H1 (cell line): ENCODE data around the gene SULT2B1. TPM values are rescaled to one million over a fixed set of nuclear protein-coding genes. Genes with fewer than 3 reads are reported as not detected.

Experiments
- ASH2L ChIP-seq: fragments of 200-600, 300-600 bp; sonication (generic); IDR thresholded peaks from one replicate; pipeline ENCODE4 v1.7.1; 2017; ENCODE audit warnings: low read length
- CEBPB ChIP-seq: IDR thresholded peaks from 2 replicates; pipeline ENCODE4 v1.6.1; 2012; ENCODE audit warnings: low read depth, low read length
- EZH2 ChIP-seq: fragments of 200-600 bp; sonication (generic); IDR thresholded peaks from 2 replicates; pipeline ENCODE4 v1.7.1; 2012; ENCODE audit warnings: low read depth, mild to moderate bottlenecking, moderate library complexity, low read length, inconsistent platforms; ENCODE audit not compliant: severe bottlenecking
- GABPA ChIP-seq: IDR thresholded peaks from 2 replicates; pipeline ENCODE4 v1.6.1; 2011; ENCODE audit warnings: mild to moderate bottlenecking, low read length, moderate library complexity, borderline replicate concordance; ENCODE audit not compliant: insufficient read depth
- HDAC2 ChIP-seq, 2 experiments: fragments of 300-600 bp in 1 of 2; sonication (generic) in 1 of 2; IDR thresholded peaks; 2 replicates each; pipeline ENCODE4 v1.6.1; 2011 to 2012; ENCODE audit warnings: low read depth in 2 of 2, low read length in 2 of 2, mild to moderate bottlenecking in 2 of 2, moderate library complexity in 2 of 2, borderline replicate concordance in 1 of 2, inconsistent platforms in 1 of 2
- KDM4A ChIP-seq: IDR thresholded peaks from one replicate; pipeline ENCODE4 v1.7.1; 2012; ENCODE audit warnings: low read depth, mild to moderate bottlenecking, moderate library complexity, low read length, inconsistent platforms; ENCODE audit not compliant: severe bottlenecking
- NANOG ChIP-seq: IDR thresholded peaks from 2 replicates; pipeline ENCODE4 v1.6.1; 2011; ENCODE audit warnings: low read length, low read depth, mild to moderate bottlenecking, inconsistent platforms; ENCODE audit not compliant: insufficient read depth, poor library complexity, severe bottlenecking
- RBBP5 ChIP-seq: IDR thresholded peaks from 2 replicates; pipeline ENCODE4 v1.7.1; 2012; ENCODE audit warnings: low read depth, mild to moderate bottlenecking, inconsistent platforms, low read length, moderate library complexity, borderline replicate concordance
- TCF12 ChIP-seq: IDR thresholded peaks from 2 replicates; pipeline ENCODE4 v1.6.1; 2011; ENCODE audit warnings: low read depth, mild to moderate bottlenecking, low read length
- polyA plus RNA-seq, 7 experiments: library from polyadenylated mRNA; depleted of rRNA in 3 of 7; stranded (reverse) in 5 of 7; unstranded in 2 of 7; fragments of >200 nt in 5 of 7; fragments of 200-250 nt in 2 of 7; gene quantifications; 1 replicate in 5 of 7; 2 replicates in 1 of 7; 4 replicates in 1 of 7; pipeline versions ENCODE4 v1.2.1 to v1.2.3, GENCODE V29; 2011 to 2013; ENCODE audit warnings: missing spikeins in 2 of 7, mixed read lengths in 2 of 7
- total RNA-seq: library from RNA; stranded (reverse); fragmentation: NEBNext Ultra II Directional; extraction: Animal tissue kit (Norgen Biotek cat#: 25700); gene quantifications from 2 replicates; pipeline ENCODE4 v1.2.1, GENCODE V29; 2021
- TF ChIP-seq, protein P1 (sequence below): fragments of 300-600 bp; sonication (generic); IDR thresholded peaks from 2 replicates; pipeline ENCODE4 v1.7.1; 2012; ENCODE audit warnings: low read length, moderate library complexity, mild to moderate bottlenecking, inconsistent platforms; ENCODE audit not compliant: insufficient replicate concordance

Gene SULT2B1
- total and polyA plus RNA-seq, 2 of the 8 experiments (the other 6 are each of a cell fraction or from before 2014, with no cell fraction given): 1.5 to 2.6 TPM

DNA sequence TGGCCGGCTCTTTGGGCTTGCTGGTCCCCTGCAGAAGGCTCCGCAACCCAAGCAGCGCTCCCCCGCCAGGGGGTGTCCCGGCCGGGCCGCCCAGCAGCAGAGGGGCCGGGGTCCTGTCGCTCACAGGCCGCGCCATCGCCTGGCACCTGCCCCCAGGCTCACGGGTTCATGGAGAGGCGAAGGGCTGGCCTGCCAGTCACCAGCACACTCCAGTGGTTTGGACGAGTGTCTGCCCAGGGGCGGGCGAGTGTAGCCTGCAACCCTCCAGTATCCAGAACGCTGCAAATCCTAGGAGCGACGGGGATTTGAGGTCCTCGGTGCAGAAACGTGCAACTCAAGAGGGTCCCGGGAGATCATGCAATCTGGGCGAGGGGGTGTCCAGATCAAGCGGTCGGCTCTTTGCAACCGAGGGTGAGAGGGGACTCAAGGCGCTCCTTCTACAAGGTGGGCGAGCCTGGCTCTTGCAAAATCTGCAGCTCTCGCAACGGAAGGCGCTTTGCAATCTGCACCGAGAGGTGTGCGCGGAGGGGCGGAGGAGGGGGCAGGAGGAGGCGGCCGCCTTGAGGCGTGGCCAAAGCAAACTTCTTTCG, 85.0 kb downstream of the SULT2B1 start, which contains the start of gene DBP (continued):
- TF ChIP-seq, protein P1, sequence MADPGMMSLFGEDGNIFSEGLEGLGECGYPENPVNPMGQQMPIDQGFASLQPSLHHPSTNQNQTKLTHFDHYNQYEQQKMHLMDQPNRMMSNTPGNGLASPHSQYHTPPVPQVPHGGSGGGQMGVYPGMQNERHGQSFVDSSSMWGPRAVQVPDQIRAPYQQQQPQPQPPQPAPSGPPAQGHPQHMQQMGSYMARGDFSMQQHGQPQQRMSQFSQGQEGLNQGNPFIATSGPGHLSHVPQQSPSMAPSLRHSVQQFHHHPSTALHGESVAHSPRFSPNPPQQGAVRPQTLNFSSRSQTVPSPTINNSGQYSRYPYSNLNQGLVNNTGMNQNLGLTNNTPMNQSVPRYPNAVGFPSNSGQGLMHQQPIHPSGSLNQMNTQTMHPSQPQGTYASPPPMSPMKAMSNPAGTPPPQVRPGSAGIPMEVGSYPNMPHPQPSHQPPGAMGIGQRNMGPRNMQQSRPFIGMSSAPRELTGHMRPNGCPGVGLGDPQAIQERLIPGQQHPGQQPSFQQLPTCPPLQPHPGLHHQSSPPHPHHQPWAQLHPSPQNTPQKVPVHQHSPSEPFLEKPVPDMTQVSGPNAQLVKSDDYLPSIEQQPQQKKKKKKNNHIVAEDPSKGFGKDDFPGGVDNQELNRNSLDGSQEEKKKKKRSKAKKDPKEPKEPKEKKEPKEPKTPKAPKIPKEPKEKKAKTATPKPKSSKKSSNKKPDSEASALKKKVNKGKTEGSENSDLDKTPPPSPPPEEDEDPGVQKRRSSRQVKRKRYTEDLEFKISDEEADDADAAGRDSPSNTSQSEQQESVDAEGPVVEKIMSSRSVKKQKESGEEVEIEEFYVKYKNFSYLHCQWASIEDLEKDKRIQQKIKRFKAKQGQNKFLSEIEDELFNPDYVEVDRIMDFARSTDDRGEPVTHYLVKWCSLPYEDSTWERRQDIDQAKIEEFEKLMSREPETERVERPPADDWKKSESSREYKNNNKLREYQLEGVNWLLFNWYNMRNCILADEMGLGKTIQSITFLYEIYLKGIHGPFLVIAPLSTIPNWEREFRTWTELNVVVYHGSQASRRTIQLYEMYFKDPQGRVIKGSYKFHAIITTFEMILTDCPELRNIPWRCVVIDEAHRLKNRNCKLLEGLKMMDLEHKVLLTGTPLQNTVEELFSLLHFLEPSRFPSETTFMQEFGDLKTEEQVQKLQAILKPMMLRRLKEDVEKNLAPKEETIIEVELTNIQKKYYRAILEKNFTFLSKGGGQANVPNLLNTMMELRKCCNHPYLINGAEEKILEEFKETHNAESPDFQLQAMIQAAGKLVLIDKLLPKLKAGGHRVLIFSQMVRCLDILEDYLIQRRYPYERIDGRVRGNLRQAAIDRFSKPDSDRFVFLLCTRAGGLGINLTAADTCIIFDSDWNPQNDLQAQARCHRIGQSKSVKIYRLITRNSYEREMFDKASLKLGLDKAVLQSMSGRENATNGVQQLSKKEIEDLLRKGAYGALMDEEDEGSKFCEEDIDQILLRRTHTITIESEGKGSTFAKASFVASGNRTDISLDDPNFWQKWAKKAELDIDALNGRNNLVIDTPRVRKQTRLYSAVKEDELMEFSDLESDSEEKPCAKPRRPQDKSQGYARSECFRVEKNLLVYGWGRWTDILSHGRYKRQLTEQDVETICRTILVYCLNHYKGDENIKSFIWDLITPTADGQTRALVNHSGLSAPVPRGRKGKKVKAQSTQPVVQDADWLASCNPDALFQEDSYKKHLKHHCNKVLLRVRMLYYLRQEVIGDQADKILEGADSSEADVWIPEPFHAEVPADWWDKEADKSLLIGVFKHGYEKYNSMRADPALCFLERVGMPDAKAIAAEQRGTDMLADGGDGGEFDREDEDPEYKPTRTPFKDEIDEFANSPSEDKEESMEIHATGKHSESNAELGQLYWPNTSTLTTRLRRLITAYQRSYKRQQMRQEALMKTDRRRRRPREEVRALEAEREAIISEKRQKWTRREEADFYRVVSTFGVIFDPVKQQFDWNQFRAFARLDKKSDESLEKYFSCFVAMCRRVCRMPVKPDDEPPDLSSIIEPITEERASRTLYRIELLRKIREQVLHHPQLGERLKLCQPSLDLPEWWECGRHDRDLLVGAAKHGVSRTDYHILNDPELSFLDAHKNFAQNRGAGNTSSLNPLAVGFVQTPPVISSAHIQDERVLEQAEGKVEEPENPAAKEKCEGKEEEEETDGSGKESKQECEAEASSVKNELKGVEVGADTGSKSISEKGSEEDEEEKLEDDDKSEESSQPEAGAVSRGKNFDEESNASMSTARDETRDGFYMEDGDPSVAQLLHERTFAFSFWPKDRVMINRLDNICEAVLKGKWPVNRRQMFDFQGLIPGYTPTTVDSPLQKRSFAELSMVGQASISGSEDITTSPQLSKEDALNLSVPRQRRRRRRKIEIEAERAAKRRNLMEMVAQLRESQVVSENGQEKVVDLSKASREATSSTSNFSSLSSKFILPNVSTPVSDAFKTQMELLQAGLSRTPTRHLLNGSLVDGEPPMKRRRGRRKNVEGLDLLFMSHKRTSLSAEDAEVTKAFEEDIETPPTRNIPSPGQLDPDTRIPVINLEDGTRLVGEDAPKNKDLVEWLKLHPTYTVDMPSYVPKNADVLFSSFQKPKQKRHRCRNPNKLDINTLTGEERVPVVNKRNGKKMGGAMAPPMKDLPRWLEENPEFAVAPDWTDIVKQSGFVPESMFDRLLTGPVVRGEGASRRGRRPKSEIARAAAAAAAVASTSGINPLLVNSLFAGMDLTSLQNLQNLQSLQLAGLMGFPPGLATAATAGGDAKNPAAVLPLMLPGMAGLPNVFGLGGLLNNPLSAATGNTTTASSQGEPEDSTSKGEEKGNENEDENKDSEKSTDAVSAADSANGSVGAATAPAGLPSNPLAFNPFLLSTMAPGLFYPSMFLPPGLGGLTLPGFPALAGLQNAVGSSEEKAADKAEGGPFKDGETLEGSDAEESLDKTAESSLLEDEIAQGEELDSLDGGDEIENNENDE: no peak
- no peak for TF ChIP-seq GABPA
- TF ChIP-seq EZH2: no peak
- TF ChIP-seq KDM4A: peak; percentile 53
- TF ChIP-seq ASH2L: no peak
- TF ChIP-seq CEBPB: peak; percentile 62
- no peak for TF ChIP-seq TCF12
- no peak for TF ChIP-seq NANOG
- no peak for TF ChIP-seq HDAC2 (IDR thresholded peaks at IDR 0.05; ENCODE audit: borderline replicate concordance in 1 of 2, low read depth in 2 of 2, low read length in 2 of 2)
- no peak for TF ChIP-seq RBBP5
